Uterus (tissue), 4 donors: ENCODE measurements around the gene INHA. TPM values are rescaled to one million over a fixed set of nuclear protein-coding genes. Genes with fewer than 3 reads are reported as not detected.
A peak's percentile ranks its signal among the peaks of the same experiment; 100 is the strongest.

Source experiments
- DNase-seq, 2 donors: peaks; one replicate each; pipeline ENCODE4 v3.0.0-alpha.2; 2019 to 2020
- H3K27ac ChIP-seq, 2 donors: fragments of 200-600 bp; sonication (generic); 1 replicate in 1 of 2; 2 replicates in 1 of 2; pipeline ENCODE4 v1.5.1; 2016 to 2018
- H3K27me3 ChIP-seq, 2 donors: fragments of 200-600 bp; sonication (generic); one replicate each; pipeline ENCODE4 v1.5.1; 2018 to 2019; ENCODE audit warnings: control low read depth in 1 of 2
- H3K36me3 ChIP-seq, 2 donors: fragments of 200-600 bp; sonication (generic); one replicate each; pipeline ENCODE4 v1.5.1; 2019; ENCODE audit warnings: control low read depth in 1 of 2
- H3K4me1 ChIP-seq, 2 donors: fragments of 200-600 bp; sonication (generic); one replicate each; pipeline ENCODE4 v1.5.1; 2018 to 2019; ENCODE audit warnings: control low read depth in 1 of 2
- H3K4me3 ChIP-seq, 2 donors: fragments of 200-600 bp; sonication (generic); 1 replicate in 1 of 2; 2 replicates in 1 of 2; pipeline ENCODE4 v1.5.1; 2018 to 2019; ENCODE audit warnings: mild to moderate bottlenecking in 1 of 2
- H3K9me3 ChIP-seq, 2 donors: fragments of 200-600 bp; sonication (generic); one replicate each; pipeline ENCODE4 v1.5.1; 2019; ENCODE audit warnings: control low read depth in 1 of 2
- POLR2A ChIP-seq, 2 donors: fragments of 450-650 bp; IDR thresholded peaks; one replicate each; pipeline ENCODE4 v1.6.1; 2016; ENCODE audit warnings: antibody characterized with exemption in 2 of 2, mild to moderate bottlenecking in 1 of 2, moderate library complexity in 1 of 2
- intact Hi-C: fragments of 100-400 bp; cut with DNase I; formaldehyde crosslinking; loops from one replicate; pipeline ENCODE4 v1.15.1; 2023; ENCODE audit warnings: low total_unique reads
- total RNA-seq, 4 donors: library from RNA; depleted of rRNA in 3 of 4; stranded (reverse); fragments of >200 nt in 3 of 4; gene quantifications; one replicate each; pipeline versions ENCODE4 v1.1.0 to v1.2.4, GENCODE V29; 2014 to 2023
- TF ChIP-seq, protein P1 (sequence below), 4 experiments: fragments of 200-600 bp in 2 of 4; fragments of 450-650 bp in 2 of 4; sonication (generic) in 2 of 4; IDR thresholded peaks; one replicate each; pipeline ENCODE4 v1.5.1; 2016 to 2019; ENCODE audit warnings: antibody characterized with exemption in 4 of 4, mild to moderate bottlenecking in 2 of 4, moderate library complexity in 1 of 4
- donor health status: DM: yes; HTN: yes; CAD: no.

The INHA gene
- 1 to 10 TPM in 1 of 4 donors, not detected in 3; 2.4 TPM for total RNA-seq

GRCh38 chr2:219572237-219573001 lies at the start of gene INHA:
Gene INHA, plus strand, starts transcription at chr2:219572310. Its CDS starts 65 bp downstream, at chr2:219572375.
- H3K36me3 ChIP-seq, result no peaks in the 10 kb centered on the region

DNA sequence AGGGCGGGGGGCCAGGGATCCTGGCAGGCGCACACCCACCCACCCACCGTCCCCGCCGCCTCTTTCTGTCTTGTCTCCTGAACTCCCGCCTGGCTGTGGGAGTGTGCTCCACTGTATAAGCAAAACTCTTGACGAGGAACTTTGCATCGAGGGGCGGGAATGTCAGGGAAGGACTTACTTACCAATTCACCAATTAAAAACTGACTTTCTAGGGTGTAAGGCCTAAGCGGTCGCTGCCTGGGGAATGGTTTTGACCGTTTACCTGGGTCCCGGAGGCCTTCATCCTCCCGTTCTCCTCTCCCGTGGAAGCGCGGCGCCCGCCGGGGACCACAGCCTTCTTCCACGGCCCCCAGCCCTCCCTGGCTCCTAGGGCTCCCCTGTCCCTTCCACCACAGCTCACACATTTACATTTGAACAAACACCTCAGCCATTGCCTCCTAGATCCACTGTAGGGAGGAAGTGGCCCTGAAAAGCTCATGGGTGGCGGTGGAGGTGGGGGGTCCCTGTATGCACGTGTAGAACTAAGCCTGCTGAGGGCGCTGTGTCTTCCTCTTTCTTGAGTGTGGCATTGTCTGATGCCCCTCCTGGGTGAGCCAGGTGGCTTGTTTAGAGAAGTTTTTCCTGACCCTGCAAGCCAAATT lies 49.0 kb upstream of the INHA start:
- Histone ChIP-seq H3K27me3 (no peaks in the 10 kb centered on the region), H3K9me3 (no peaks in the 10 kb centered on the region), H3K4me3 (peak overlapping the region; percentile 14 to 31), H3K36me3 (no peaks in the 10 kb centered on the region), H3K27ac (peak overlapping the region; percentile 89 to 94), H3K4me1 (peaks cover 7 to 13% of the 10 kb centered on the region in 2 donors)
- DNase-seq, result peak in 1 of 2 donors; percentile 49
- TF ChIP-seq, protein P1, sequence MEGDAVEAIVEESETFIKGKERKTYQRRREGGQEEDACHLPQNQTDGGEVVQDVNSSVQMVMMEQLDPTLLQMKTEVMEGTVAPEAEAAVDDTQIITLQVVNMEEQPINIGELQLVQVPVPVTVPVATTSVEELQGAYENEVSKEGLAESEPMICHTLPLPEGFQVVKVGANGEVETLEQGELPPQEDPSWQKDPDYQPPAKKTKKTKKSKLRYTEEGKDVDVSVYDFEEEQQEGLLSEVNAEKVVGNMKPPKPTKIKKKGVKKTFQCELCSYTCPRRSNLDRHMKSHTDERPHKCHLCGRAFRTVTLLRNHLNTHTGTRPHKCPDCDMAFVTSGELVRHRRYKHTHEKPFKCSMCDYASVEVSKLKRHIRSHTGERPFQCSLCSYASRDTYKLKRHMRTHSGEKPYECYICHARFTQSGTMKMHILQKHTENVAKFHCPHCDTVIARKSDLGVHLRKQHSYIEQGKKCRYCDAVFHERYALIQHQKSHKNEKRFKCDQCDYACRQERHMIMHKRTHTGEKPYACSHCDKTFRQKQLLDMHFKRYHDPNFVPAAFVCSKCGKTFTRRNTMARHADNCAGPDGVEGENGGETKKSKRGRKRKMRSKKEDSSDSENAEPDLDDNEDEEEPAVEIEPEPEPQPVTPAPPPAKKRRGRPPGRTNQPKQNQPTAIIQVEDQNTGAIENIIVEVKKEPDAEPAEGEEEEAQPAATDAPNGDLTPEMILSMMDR (IDR thresholded peaks at IDR 0.05), result no peak
- no peak for TF ChIP-seq POLR2A (IDR thresholded peaks at IDR 0.05)
- intact Hi-C loops, result no loop called here

More at GRCh38 chr2:219572237-219573001, at the start of gene INHA:
- TF ChIP-seq, protein P1 (IDR thresholded peaks at IDR 0.05), result no peak
- no peak for TF ChIP-seq POLR2A (IDR thresholded peaks at IDR 0.05)
- intact Hi-C loops, result no loop called here
- Histone ChIP-seq H3K27ac (peak within 1 kb of the TSS; percentile 87 to 88), H3K4me1 (peaks cover 0 to 6% of the 10 kb centered on the region in 2 donors), H3K4me3 (peak within 1 kb of the TSS; percentile 37 to 60), H3K27me3 (no peaks in the 10 kb centered on the region), H3K9me3 (no peaks in the 10 kb centered on the region)
- DNase-seq, result no peak

- no peaks in the 10 kb centered on the region for H3K27me3 ChIP-seq
Measured at GRCh38 chr2:219524817-219525216, 47.3 kb upstream of the INHA start.

DNA sequence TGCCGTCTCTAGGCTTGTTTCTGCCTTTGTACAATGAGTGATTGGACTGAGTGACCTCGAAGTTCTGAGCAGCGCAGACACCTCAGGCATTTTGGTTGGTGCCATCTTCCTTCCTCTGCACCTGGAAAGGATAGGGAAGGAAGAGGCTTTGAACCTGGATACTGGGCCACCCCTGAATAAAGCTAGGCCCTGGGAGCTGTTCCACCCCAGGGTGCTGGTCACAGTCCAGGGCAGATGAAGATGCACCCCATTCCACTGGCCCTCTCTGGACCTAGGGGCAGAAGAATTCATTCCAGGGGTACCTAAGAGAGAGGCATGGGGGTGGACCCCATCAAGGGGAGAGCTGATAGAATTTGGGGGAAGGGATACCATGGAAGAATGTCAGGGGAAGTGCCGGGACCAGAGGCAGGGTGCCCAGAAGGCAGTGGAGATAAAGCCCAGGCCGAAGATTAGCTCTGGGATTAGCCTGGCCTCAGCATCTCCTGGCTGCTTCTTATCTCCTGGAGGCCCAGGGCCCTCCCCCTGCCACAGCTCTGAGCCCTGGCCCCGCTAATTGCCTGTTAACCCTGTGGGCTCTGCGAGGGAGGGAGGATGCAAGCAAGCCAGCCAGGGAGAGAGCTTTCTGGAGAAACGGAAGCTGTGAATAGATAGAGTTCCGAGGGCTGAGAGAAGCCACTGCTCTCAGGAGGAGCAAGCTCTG lies 46.4 kb upstream of the INHA start:
- Histone ChIP-seq H3K36me3 (no peaks in the 10 kb centered on the region), H3K4me1 (peaks cover 7 to 13% of the 10 kb centered on the region in 2 donors), H3K9me3 (no peaks in the 10 kb centered on the region), H3K27ac (peak overlapping the region in 1 of 2 donors; percentile 44), H3K27me3 (no peaks in the 10 kb centered on the region), H3K4me3 (no peak overlapping the region)
- peak in 1 of 2 donors; percentile 19 for DNase-seq
- intact Hi-C loops, result loop anchor here (5.0 kb wide), 1 partner anchor 48 kb away; no protein-coding TSS in a partner anchor
- no peak for TF ChIP-seq POLR2A (IDR thresholded peaks at IDR 0.05)
- TF ChIP-seq, protein P1 (IDR thresholded peaks at IDR 0.05), result no peak

More at GRCh38 chr2:219524817-219525216, 47.3 kb upstream of the INHA start:
- Histone ChIP-seq H3K4me1 (peaks cover 7 to 13% of the 10 kb centered on the region in 2 donors), H3K4me3 (no peak overlapping the region), H3K9me3 (no peaks in the 10 kb centered on the region), H3K27ac (no peak overlapping the region), H3K36me3 (no peaks in the 10 kb centered on the region)
- intact Hi-C loops, result loop anchor here (5.0 kb wide), 1 partner anchor 48 kb away; no protein-coding TSS in a partner anchor
- no peak for DNase-seq
- no peak for TF ChIP-seq POLR2A (IDR thresholded peaks at IDR 0.05)
- TF ChIP-seq, protein P1 (IDR thresholded peaks at IDR 0.05), result no peak
